ENCODE measurements around the gene MEF2A.

The MEF2A gene

DNA sequence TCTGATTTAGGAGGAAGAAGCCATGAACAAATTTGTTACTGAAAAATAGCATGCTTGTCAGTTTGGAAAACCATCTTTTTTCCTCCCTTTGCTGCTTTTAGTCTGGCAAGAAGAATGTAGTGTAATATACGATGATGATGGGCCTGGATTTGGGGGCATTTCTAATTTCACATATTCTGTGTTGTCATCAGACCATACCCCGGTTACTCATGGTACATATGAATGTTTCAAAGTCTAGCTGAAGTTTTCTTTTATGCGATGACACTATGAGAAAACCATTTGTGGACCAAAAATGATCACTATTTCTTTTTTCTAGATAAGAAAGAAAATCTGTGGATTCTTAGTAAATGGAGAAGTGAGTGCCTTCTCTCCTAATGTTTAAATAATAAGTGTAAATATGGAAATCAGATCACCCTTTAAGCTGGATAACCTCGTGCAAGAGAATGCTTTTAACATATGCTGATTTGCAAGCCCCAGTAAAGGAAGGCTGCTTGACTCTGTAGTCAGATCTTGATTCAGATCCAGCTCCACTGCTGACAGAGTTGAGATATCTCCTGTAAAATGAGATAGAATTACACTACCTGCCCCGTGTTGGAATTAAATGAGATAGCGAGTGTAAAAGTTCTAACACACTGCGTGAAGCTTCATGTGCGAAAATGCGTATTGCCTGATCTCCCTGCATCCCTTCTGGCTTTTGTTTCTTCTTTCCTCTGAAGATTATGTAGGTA, 3.0 kb downstream of the MEF2A start:
- H3K27me3 ChIP-seq (ENCODE audit: insufficient read depth, low read length), result no peaks in the 10 kb centered on the region
- H3K9ac ChIP-seq (ENCODE audit: low read length), result peak overlapping the region; percentile 99
- H3K4me1 ChIP-seq (ENCODE audit: insufficient read depth, low read length, severe bottlenecking), result peaks cover 65% of the 10 kb centered on the region
- H3K4me3 ChIP-seq (ENCODE audit: low read depth, low read length, poor library complexity, severe bottlenecking), result peak overlapping the region; percentile 93
- H3K36me3 ChIP-seq (ENCODE audit: insufficient read depth, low read length), result no peaks in the 10 kb centered on the region
- H3K4me2 ChIP-seq (ENCODE audit: low read length), result peak overlapping the region; percentile 98
- no peak overlapping the region for H2AFZ ChIP-seq (ENCODE audit: low read length)
- H3K27ac ChIP-seq (ENCODE audit: low read depth, low read length, poor library complexity, severe bottlenecking), result peak overlapping the region; percentile 83
- H3K9me3 ChIP-seq (ENCODE audit: low read length), result no peaks in the 10 kb centered on the region
- no peaks in the 10 kb centered on the region for H3F3A ChIP-seq (ENCODE audit: insufficient read depth, low read length)
- no peaks in the 10 kb centered on the region for H3K9me2 ChIP-seq (ENCODE audit: low read depth, low read length)
- TF ChIP-seq, protein P1, sequence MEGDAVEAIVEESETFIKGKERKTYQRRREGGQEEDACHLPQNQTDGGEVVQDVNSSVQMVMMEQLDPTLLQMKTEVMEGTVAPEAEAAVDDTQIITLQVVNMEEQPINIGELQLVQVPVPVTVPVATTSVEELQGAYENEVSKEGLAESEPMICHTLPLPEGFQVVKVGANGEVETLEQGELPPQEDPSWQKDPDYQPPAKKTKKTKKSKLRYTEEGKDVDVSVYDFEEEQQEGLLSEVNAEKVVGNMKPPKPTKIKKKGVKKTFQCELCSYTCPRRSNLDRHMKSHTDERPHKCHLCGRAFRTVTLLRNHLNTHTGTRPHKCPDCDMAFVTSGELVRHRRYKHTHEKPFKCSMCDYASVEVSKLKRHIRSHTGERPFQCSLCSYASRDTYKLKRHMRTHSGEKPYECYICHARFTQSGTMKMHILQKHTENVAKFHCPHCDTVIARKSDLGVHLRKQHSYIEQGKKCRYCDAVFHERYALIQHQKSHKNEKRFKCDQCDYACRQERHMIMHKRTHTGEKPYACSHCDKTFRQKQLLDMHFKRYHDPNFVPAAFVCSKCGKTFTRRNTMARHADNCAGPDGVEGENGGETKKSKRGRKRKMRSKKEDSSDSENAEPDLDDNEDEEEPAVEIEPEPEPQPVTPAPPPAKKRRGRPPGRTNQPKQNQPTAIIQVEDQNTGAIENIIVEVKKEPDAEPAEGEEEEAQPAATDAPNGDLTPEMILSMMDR (IDR thresholded peaks at IDR 0.05; ENCODE audit: low read length), result no peak
- TF ChIP-seq EZH2 (IDR thresholded peaks at IDR 0.05; ENCODE audit: borderline replicate concordance, low read length), result no peak
- H3K79me2 ChIP-seq (ENCODE audit: insufficient read depth, low read length), result peaks cover 74% of the 10 kb centered on the region
- no peaks in the 10 kb centered on the region for H4K20me1 ChIP-seq (ENCODE audit: insufficient read depth, low read length)

DNA sequence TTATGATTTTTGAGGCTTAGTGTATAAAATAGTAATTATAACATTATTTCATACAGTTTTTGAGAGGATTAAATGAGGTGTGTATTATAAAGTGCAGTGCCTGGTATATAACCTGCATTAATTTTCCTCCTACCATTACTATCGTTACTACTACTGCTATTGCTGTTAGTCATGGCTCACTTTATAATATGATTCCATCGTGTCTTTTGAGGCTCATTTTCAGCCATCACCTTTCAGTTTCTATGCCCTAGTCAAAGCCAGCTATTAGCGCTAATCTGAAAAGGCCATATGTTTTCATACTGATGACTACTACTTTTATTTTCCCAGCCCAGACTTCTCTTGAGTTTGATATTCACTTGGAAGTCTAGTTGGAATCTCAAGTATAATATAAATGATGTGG, 5.5 kb downstream of the MEF2A start:
- TF ChIP-seq, protein P1 (IDR thresholded peaks at IDR 0.05; ENCODE audit: low read length), result no peak
- TF ChIP-seq EZH2 (IDR thresholded peaks at IDR 0.05; ENCODE audit: borderline replicate concordance, low read length), result no peak
- H4K20me1 ChIP-seq (ENCODE audit: insufficient read depth, low read length), result no peaks in the 10 kb centered on the region
- no peak overlapping the region for H3K27ac ChIP-seq (ENCODE audit: low read depth, low read length, poor library complexity, severe bottlenecking)
- H3K9me3 ChIP-seq (ENCODE audit: low read length), result no peaks in the 10 kb centered on the region
- no peaks in the 10 kb centered on the region for H3K27me3 ChIP-seq (ENCODE audit: insufficient read depth, low read length)
- no peak overlapping the region for H3K9ac ChIP-seq (ENCODE audit: low read length)
- no peaks in the 10 kb centered on the region for H3K9me2 ChIP-seq (ENCODE audit: low read depth, low read length)
- H3K36me3 ChIP-seq (ENCODE audit: insufficient read depth, low read length), result peaks cover 5% of the 10 kb centered on the region; the same call in 1 of the 2 replicates
- no peak overlapping the region for H2AFZ ChIP-seq (ENCODE audit: low read length)
- no peak overlapping the region for H3K4me2 ChIP-seq (ENCODE audit: low read length)
- H3K4me1 ChIP-seq (ENCODE audit: insufficient read depth, low read length, severe bottlenecking), result peaks cover 77% of the 10 kb centered on the region
- no peaks in the 10 kb centered on the region for H3F3A ChIP-seq (ENCODE audit: insufficient read depth, low read length)
- H3K79me2 ChIP-seq (ENCODE audit: insufficient read depth, low read length), result peaks cover 99% of the 10 kb centered on the region
- no peak overlapping the region for H3K4me3 ChIP-seq (ENCODE audit: low read depth, low read length, poor library complexity, severe bottlenecking)

DNA sequence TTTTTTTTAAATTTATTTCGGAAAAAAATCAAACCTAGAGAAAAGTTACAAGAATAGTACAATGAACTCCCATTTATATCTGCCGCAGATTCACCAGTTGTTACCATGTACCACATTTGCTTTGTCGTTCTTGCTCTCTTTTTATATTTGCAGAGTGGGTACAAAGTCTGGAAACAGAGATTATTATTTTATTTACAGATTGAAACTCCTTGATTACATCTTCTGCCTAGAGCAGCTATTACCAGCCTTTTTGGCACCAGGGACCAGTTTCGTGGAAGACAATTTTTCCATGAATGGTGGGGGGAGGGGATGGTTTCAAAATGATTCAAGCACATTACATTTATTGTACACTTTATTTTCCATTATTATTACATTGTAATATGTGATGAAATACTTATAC, 8.3 kb downstream of the MEF2A start:
- Histone ChIP-seq H3F3A (ENCODE audit: insufficient read depth, low read length) (no peaks in the 10 kb centered on the region), H3K27ac (ENCODE audit: low read depth, low read length, poor library complexity, severe bottlenecking) (peak overlapping the region; percentile 15), H3K4me1 (ENCODE audit: insufficient read depth, low read length, severe bottlenecking) (peaks cover 83% of the 10 kb centered on the region), H3K4me2 (ENCODE audit: low read length) (peak overlapping the region; percentile 28; the same call in 1 of the 2 replicates), H3K27me3 (ENCODE audit: insufficient read depth, low read length) (no peaks in the 10 kb centered on the region), H3K9me2 (ENCODE audit: low read depth, low read length) (no peaks in the 10 kb centered on the region), H3K9ac (ENCODE audit: low read length) (no peak overlapping the region), H3K9me3 (ENCODE audit: low read length) (no peaks in the 10 kb centered on the region), H4K20me1 (ENCODE audit: insufficient read depth, low read length) (no peaks in the 10 kb centered on the region), H2AFZ (ENCODE audit: low read length) (no peak overlapping the region), H3K36me3 (ENCODE audit: insufficient read depth, low read length) (peaks cover 5% of the 10 kb centered on the region; the same call in 1 of the 2 replicates), H3K79me2 (ENCODE audit: insufficient read depth, low read length) (peaks cover 100% of the 10 kb centered on the region), H3K4me3 (ENCODE audit: low read depth, low read length, poor library complexity, severe bottlenecking) (no peak overlapping the region)
- TF ChIP-seq, protein P1 (IDR thresholded peaks at IDR 0.05; ENCODE audit: low read length), result no peak
- TF ChIP-seq EZH2 (IDR thresholded peaks at IDR 0.05; ENCODE audit: borderline replicate concordance, low read length), result no peak

All from OCI-LY1 (cell line).